Liver (tissue), 9 donors: ENCODE measurements around the gene LPIN3. TPM values are rescaled to one million over a fixed set of nuclear protein-coding genes. Genes with fewer than 3 reads are reported as not detected.

Experiments
- DNase-seq: peaks from one replicate; pipeline ENCODE4 v3.0.0-alpha.2; 2017; ENCODE audit warnings: low spot score
- H3K27ac ChIP-seq, 2 donors: one replicate each; pipeline ENCODE4 v1.7.0; 2013; ENCODE audit warnings: inconsistent platforms in 2 of 2, low read length in 2 of 2, control low read depth in 1 of 2, low read depth in 1 of 2, mild to moderate bottlenecking in 1 of 2
- H3K27me3 ChIP-seq, 4 donors: one replicate each; pipeline versions ENCODE4 v1.6.1 to v1.7.0; 2013; ENCODE audit warnings: low read length in 3 of 4, inconsistent platforms in 1 of 4, mild to moderate bottlenecking in 1 of 4, moderate library complexity in 1 of 4; ENCODE audit not compliant: control insufficient read depth in 4 of 4, insufficient read depth in 4 of 4
- H3K36me3 ChIP-seq, 4 donors: one replicate each; pipeline versions ENCODE4 v1.6.1 to v1.7.0; 2013; ENCODE audit warnings: low read length in 3 of 4, mild to moderate bottlenecking in 3 of 4, low read depth in 1 of 4, moderate library complexity in 1 of 4; ENCODE audit not compliant: control insufficient read depth in 4 of 4, insufficient read depth in 3 of 4
- H3K4me1 ChIP-seq, 4 donors: one replicate each; pipeline versions ENCODE4 v1.6.1 to v1.7.0; 2013; ENCODE audit warnings: low read length in 3 of 4, mild to moderate bottlenecking in 3 of 4, moderate library complexity in 1 of 4; ENCODE audit not compliant: control insufficient read depth in 4 of 4, insufficient read depth in 4 of 4
- H3K4me3 ChIP-seq, 3 donors: one replicate each; pipeline versions ENCODE4 v1.6.1 to v1.7.0; 2013; ENCODE audit warnings: low read length in 3 of 3, control low read depth in 1 of 3, low read depth in 1 of 3, mild to moderate bottlenecking in 1 of 3
- H3K9ac ChIP-seq, 2 donors: one replicate each; pipeline ENCODE4 v1.7.0; 2013; ENCODE audit warnings: low read length in 2 of 2, mild to moderate bottlenecking in 2 of 2, moderate library complexity in 2 of 2, control low read depth in 1 of 2, low read depth in 1 of 2
- H3K9me3 ChIP-seq, 4 donors: one replicate each; pipeline versions ENCODE4 v1.6.1 to v1.7.0; 2013; ENCODE audit warnings: low read length in 3 of 4; ENCODE audit not compliant: control insufficient read depth in 4 of 4
- EGR1 ChIP-seq, 2 donors: IDR thresholded peaks; 2 replicates each; pipeline ENCODE4 v1.6.1; 2016 to 2018; ENCODE audit warnings: antibody characterized with exemption in 2 of 2, low read depth in 2 of 2
- FOXA1 ChIP-seq: IDR thresholded peaks from 2 replicates; pipeline ENCODE4 v1.6.1; 2016; ENCODE audit warnings: antibody characterized with exemption
- FOXA2 ChIP-seq: IDR thresholded peaks from 2 replicates; pipeline ENCODE4 v1.6.1; 2016; ENCODE audit warnings: antibody characterized with exemption
- GABPA ChIP-seq, 2 donors: IDR thresholded peaks in 1 of 2; conservative IDR thresholded peaks in 1 of 2; 2 replicates each; pipeline ENCODE4 v1.6.1; 2016; ENCODE audit warnings: antibody characterized with exemption in 2 of 2, mild to moderate bottlenecking in 1 of 2, moderate library complexity in 1 of 2
- HNF4A ChIP-seq, 2 donors: conservative IDR thresholded peaks; 2 replicates each; pipeline ENCODE4 v1.6.1; 2016; ENCODE audit warnings: antibody characterized with exemption in 2 of 2, mild to moderate bottlenecking in 2 of 2
- HNF4G ChIP-seq: IDR thresholded peaks from 2 replicates; pipeline ENCODE4 v1.6.1; 2016; ENCODE audit warnings: antibody characterized with exemption
- JUND ChIP-seq, 2 donors: IDR thresholded peaks; 2 replicates each; pipeline ENCODE4 v1.6.1; 2016; ENCODE audit warnings: antibody characterized with exemption in 2 of 2
- NR2F2 ChIP-seq: IDR thresholded peaks from 2 replicates; pipeline ENCODE4 v1.6.1; 2016; ENCODE audit warnings: antibody characterized with exemption
- RAD21 ChIP-seq, 2 donors: IDR thresholded peaks; 2 replicates each; pipeline ENCODE4 v1.6.1; 2016; ENCODE audit warnings: antibody characterized with exemption in 2 of 2, mild to moderate bottlenecking in 2 of 2
- RXRA ChIP-seq, 2 donors: IDR thresholded peaks; 2 replicates each; pipeline ENCODE4 v1.6.1; 2017 to 2018; ENCODE audit warnings: antibody characterized with exemption in 2 of 2, mild to moderate bottlenecking in 1 of 2
- SP1 ChIP-seq: IDR thresholded peaks from 2 replicates; pipeline ENCODE4 v1.6.1; 2018; ENCODE audit warnings: antibody characterized with exemption, mild to moderate bottlenecking
- TAF1 ChIP-seq: conservative IDR thresholded peaks from 2 replicates; pipeline ENCODE4 v1.6.1; 2016; ENCODE audit warnings: antibody characterized with exemption, mild to moderate bottlenecking
- YY1 ChIP-seq: IDR thresholded peaks from 2 replicates; pipeline ENCODE4 v1.6.1; 2016; ENCODE audit warnings: antibody characterized with exemption, mild to moderate bottlenecking
- WGBS: extraction: QIAGEN DNeasy Blood & Tissue Kit; methylation state at CpG from one replicate; pipeline ENCODE4 v1.1.7; 2013; 5-methylcytosine and 5-hydroxymethylcytosine counted together
- polyA plus RNA-seq, 2 donors: library from polyadenylated mRNA; stranded (reverse) in 1 of 2; unstranded in 1 of 2; fragments of 200-250 nt in 1 of 2; fragments of >200 nt in 1 of 2; fragmentation: Nextera tagmentation in 1 of 2; extraction: Ambion mirVana in 1 of 2; gene quantifications; one replicate each; pipeline versions ENCODE4 v1.2.1 to v1.2.3, GENCODE V29; 2013 to 2015
- total RNA-seq, 2 donors: library from RNA; depleted of rRNA; stranded (reverse); fragments of >200 nt; gene quantifications; one replicate each; pipeline ENCODE4 v1.2.3, GENCODE V29; 2014
- TF ChIP-seq, protein P1 (sequence below): IDR thresholded peaks from 2 replicates; pipeline ENCODE4 v1.6.1; 2016; ENCODE audit warnings: antibody characterized with exemption
- TF ChIP-seq, protein P2 (sequence below): IDR thresholded peaks from 2 replicates; pipeline ENCODE4 v1.6.1; 2016; ENCODE audit warnings: antibody characterized with exemption
- TF ChIP-seq, protein P3 (sequence below): IDR thresholded peaks from 2 replicates; pipeline ENCODE4 v1.6.1; 2016; ENCODE audit warnings: antibody characterized with exemption, mild to moderate bottlenecking
- TF ChIP-seq, protein P4 (sequence below): fragments of 150-350 bp; IDR thresholded peaks from 2 replicates; pipeline ENCODE4 v1.5.1; 2017; ENCODE audit warnings: improper control_type of control experiment, low read depth, low read length; ENCODE audit not compliant: missing input control
- TF ChIP-seq, protein P5 (sequence below): IDR thresholded peaks from 2 replicates; pipeline ENCODE4 v1.6.1; 2016; ENCODE audit warnings: antibody characterized with exemption
- donor health status: healthy.
- donor health status: healthy.
- donor health status: healthy.
- donor health status: healthy.
- donor health status: healthy.

Gene LPIN3
- total and polyA plus RNA-seq, 4 donors, result 1.5 to 32.4 (median 13.4) TPM

DNA sequence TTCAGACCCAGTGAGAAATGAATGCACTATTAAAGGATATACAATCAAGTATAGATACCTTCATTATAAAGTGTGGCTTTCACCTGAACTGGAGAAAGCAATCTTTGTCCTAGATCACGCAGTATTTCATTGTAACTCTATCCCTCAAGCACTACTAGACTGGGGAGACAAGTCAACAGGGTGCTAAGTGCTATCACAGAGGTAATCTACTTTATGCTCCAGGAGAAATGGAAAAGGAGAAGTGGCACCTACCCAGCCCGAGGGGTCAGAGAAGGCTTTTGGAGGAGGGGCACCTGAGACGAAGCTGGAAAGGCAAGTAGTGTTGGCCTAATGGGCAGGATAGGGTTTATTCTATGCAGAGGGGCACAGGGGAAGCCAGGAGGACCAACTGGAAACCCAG is 40.2 kb upstream of the LPIN3 start:
- 80% methylated on average over 3 of the region's 3 CpGs for WGBS
- Histone ChIP-seq H3K36me3 (no peaks in the 10 kb centered on the region), H3K4me3 (no peak overlapping the region), H3K4me1 (peaks cover 7 to 32% (median 15%) of the 10 kb centered on the region in 4 donors), H3K27me3 (no peaks in the 10 kb centered on the region), H3K27ac (no peak overlapping the region), H3K9me3 (no peaks in the 10 kb centered on the region), H3K9ac (no peak overlapping the region)
- TF ChIP-seq, protein P1, sequence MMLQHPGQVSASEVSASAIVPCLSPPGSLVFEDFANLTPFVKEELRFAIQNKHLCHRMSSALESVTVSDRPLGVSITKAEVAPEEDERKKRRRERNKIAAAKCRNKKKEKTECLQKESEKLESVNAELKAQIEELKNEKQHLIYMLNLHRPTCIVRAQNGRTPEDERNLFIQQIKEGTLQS, result no peak
- TF ChIP-seq JUND (IDR thresholded peaks at IDR 0.05) (no peak), EGR1 (IDR thresholded peaks at IDR 0.05; ENCODE audit: low read depth in 2 of 2) (no peak)
- DNase-seq, result no peak

DNA sequence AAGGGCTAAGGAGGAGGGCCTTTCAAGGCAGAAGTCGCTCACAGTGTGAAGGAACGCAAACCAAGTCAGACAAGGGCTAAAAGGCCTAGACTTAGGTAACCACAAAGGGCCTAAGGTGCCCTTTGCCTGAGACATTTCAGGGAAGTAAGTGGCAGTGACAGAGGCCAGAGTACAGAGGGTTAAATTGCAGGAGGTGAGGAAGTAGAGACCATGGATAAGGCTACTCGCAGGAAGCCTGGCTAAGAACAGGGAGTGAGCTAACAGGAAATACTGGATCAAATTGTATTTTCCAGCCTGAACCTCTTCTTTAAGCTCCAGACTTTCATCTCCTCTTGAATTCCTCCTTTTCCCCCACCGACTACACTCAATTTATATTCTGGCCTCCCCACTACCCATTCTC is 39.7 kb upstream of the LPIN3 start:
- no peaks in the 10 kb centered on the region for H3K9me3 ChIP-seq
- TF ChIP-seq, protein P2, sequence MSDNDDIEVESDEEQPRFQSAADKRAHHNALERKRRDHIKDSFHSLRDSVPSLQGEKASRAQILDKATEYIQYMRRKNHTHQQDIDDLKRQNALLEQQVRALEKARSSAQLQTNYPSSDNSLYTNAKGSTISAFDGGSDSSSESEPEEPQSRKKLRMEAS, result no peak
- no peak for TF ChIP-seq NR2F2
- no peak for TF ChIP-seq YY1
- no peak for TF ChIP-seq RXRA (IDR thresholded peaks at IDR 0.05)
- no peak for TF ChIP-seq HNF4G
- no peak for TF ChIP-seq RAD21 (IDR thresholded peaks at IDR 0.05)
- TF ChIP-seq, protein P3, sequence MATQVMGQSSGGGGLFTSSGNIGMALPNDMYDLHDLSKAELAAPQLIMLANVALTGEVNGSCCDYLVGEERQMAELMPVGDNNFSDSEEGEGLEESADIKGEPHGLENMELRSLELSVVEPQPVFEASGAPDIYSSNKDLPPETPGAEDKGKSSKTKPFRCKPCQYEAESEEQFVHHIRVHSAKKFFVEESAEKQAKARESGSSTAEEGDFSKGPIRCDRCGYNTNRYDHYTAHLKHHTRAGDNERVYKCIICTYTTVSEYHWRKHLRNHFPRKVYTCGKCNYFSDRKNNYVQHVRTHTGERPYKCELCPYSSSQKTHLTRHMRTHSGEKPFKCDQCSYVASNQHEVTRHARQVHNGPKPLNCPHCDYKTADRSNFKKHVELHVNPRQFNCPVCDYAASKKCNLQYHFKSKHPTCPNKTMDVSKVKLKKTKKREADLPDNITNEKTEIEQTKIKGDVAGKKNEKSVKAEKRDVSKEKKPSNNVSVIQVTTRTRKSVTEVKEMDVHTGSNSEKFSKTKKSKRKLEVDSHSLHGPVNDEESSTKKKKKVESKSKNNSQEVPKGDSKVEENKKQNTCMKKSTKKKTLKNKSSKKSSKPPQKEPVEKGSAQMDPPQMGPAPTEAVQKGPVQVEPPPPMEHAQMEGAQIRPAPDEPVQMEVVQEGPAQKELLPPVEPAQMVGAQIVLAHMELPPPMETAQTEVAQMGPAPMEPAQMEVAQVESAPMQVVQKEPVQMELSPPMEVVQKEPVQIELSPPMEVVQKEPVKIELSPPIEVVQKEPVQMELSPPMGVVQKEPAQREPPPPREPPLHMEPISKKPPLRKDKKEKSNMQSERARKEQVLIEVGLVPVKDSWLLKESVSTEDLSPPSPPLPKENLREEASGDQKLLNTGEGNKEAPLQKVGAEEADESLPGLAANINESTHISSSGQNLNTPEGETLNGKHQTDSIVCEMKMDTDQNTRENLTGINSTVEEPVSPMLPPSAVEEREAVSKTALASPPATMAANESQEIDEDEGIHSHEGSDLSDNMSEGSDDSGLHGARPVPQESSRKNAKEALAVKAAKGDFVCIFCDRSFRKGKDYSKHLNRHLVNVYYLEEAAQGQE, result no peak
- no peak for TF ChIP-seq HNF4A (conservative IDR thresholded peaks at IDR 0.05)
- no peak for TF ChIP-seq TAF1
- TF ChIP-seq, protein P1, result no peak
- no peak for TF ChIP-seq FOXA2
- TF ChIP-seq, protein P4, sequence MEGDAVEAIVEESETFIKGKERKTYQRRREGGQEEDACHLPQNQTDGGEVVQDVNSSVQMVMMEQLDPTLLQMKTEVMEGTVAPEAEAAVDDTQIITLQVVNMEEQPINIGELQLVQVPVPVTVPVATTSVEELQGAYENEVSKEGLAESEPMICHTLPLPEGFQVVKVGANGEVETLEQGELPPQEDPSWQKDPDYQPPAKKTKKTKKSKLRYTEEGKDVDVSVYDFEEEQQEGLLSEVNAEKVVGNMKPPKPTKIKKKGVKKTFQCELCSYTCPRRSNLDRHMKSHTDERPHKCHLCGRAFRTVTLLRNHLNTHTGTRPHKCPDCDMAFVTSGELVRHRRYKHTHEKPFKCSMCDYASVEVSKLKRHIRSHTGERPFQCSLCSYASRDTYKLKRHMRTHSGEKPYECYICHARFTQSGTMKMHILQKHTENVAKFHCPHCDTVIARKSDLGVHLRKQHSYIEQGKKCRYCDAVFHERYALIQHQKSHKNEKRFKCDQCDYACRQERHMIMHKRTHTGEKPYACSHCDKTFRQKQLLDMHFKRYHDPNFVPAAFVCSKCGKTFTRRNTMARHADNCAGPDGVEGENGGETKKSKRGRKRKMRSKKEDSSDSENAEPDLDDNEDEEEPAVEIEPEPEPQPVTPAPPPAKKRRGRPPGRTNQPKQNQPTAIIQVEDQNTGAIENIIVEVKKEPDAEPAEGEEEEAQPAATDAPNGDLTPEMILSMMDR, result no peak
- no peak for TF ChIP-seq JUND (IDR thresholded peaks at IDR 0.05)
- TF ChIP-seq FOXA1, result no peak
- TF ChIP-seq, protein P5, sequence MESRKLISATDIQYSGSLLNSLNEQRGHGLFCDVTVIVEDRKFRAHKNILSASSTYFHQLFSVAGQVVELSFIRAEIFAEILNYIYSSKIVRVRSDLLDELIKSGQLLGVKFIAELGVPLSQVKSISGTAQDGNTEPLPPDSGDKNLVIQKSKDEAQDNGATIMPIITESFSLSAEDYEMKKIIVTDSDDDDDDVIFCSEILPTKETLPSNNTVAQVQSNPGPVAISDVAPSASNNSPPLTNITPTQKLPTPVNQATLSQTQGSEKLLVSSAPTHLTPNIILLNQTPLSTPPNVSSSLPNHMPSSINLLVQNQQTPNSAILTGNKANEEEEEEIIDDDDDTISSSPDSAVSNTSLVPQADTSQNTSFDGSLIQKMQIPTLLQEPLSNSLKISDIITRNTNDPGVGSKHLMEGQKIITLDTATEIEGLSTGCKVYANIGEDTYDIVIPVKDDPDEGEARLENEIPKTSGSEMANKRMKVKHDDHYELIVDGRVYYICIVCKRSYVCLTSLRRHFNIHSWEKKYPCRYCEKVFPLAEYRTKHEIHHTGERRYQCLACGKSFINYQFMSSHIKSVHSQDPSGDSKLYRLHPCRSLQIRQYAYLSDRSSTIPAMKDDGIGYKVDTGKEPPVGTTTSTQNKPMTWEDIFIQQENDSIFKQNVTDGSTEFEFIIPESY, result no peak
- no peak for TF ChIP-seq SP1
- no peak for TF ChIP-seq GABPA (IDR thresholded peaks at IDR 0.05 in 1 of 2, conservative IDR thresholded peaks at IDR 0.05 in 1 of 2)
- TF ChIP-seq EGR1 (IDR thresholded peaks at IDR 0.05; ENCODE audit: low read depth in 2 of 2), result no peak
- no peaks in the 10 kb centered on the region for H3K36me3 ChIP-seq
- H3K27me3 ChIP-seq, result no peaks in the 10 kb centered on the region
- DNase-seq, result no peak
- H3K4me3 ChIP-seq, result no peak overlapping the region
- 88% methylated on average over 4 of the region's 4 CpGs for WGBS
- no peak overlapping the region for H3K9ac ChIP-seq
- peaks cover 7 to 32% (median 15%) of the 10 kb centered on the region in 4 donors for H3K4me1 ChIP-seq
- peak overlapping the region in 1 of 2 donors; percentile 40 for H3K27ac ChIP-seq
